ENCODE data around the gene CCDC9B.

- no peak for TF ChIP-seq CTCF (IDR thresholded peaks at IDR 0.05)
- TF ChIP-seq POLR2A (IDR thresholded peaks at IDR 0.05) = no peak
Observed at GRCh38 chr15:40283615-40284300, 57.0 kb downstream of the CCDC9B start.

Data from body of pancreas (tissue), 4 donors.